NCI-H82 treated with DMSO at 0.1 percent for 48 hours (cell line): ENCODE data around the gene TMEM72.
A peak's percentile ranks its signal among the peaks of the same experiment; 100 is the strongest.

Source experiments
- DNase-seq: peaks from one replicate; lab custom pipeline; 2025; ENCODE audit not compliant: unreplicated experiment; lab: John Stamatoyannopoulos, UW

TMEM72 gene

DNA sequence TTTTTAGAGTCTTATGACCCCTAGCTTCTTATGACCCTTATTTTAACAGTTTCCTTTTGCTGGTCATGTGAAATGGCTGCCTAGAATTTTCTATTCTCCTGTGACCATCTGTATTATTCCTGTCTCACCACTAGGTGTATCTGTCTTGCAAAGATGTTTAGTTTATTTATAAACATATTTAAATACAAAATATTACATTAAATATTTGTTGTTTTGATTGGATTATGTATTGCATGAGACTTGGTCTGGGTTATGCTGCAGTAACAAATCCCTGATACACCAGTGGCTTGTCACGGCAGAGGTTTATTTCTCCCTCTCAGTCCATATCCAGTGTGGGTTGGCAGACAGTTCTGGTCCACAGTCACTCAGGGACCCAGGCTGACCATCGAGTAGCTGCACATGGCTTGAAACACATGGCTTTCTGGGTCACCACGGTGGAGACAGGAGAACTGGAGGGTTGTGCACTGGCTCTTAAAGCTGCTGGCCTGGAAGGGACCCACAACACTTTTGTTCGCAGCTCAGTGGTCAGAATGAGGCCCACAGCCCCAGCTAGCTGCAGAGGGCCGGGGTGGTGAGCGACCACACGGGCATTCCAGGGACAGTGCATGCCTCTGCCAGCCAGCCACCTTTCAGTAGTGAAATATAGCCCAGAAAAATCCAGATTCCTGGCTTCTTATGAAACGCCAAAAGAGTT, 55.8 kb downstream of the TMEM72 start:
- DNase-seq: no peak

DNA sequence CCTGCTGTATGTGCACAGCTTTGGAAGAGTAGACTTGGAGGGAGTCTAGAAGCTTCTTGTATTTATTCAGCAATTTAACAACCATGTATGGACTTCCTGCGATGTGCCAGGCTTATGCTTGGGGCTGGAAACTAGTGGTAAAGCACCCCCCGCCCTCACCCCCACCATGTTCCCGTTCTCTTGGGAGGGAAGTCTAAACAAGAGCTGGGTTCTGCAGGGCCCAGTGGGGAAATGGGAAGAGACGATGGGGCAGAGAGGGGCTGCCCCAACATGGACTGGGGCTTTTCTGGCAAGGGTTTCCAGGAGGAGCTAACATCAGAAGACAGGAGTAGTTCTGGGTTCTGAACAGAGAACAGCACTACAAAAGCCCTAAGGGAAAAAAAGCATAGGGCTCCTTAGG, 56.5 kb downstream of the TMEM72 start:
- DNase-seq: no peak

DNA sequence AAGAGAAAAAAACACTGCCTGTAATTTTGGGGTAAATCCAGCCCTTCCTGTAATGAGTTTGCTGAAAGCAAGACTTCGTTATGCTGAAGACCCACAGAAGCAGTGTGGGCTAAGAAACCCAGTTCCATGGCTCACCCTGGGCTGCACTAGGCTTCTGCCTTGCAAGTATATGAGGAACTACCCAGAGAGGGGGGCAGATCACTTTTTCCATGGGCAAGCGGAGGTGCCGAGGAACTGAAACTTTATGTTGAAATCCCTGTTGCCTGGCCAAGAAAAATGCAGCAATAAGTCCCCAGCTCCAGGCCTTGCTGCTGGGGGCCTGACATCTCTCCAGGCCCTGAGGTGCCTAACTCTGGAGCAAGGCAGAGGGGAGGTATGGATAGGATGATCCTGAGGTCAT, 57.0 kb downstream of the TMEM72 start:
- no peak for DNase-seq

DNA sequence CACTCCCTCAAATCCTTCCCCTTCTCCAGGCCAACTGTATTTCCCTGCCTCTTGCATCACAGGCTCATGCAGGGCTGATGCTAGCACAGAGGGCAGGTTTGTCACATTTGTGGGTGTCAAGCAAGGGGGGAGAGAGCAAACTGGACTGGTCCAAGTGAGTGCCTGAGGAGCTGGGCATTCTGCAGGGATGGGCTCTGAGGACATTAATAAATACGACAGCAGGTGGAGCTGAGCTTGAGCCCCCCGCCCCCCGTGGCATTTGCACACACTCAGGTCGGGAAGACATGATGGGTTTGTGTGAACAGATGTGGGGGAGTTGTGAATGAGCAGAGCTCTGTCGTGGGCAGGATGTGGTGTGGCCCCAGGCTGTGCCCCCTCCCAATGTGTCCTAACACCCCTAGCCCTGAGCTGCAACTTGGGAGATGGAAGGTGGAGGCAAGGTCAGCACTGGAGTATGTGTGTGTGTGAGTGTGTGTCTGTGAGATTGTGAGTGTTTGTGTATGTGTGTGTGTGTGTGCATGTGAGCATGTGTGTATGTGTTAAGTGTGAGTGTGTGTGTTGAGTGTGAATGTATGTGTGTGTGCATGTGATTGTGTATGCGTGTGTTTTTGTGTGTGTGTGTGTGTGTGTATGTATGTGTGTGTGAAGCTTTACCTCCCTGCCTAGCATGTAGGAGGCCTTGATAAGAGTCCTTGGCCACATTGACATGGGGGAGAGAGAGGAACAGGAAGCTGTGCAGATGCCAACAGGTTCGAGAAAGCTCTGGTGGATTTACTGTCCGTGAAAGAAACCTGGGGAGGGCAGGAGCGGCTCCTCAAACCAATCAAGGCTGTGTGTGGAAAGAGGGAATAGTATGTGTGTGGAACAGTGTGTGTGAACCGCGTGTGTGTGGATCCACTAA, 57.6 kb downstream of the TMEM72 start:
- DNase-seq: no peak

DNA sequence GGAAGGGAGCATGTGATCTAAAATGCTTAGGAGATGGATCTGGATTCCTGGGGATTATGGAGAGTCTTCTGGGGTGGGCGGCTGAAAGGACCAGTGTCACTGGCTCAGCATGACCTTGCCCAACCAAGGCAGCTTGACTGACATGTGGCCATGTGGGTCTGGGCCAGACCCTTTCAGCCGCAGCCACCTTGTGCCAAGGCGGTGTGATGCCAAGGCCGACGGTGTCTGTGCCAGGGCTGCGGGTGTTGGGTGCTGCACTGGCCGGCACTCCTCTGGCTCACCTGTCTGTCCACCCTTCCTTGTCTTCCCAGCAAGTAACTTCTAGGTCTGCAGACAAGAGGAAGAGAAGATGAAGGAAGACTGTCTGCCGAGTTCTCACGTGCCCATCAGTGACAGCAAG, 58.7 kb downstream of the TMEM72 start:
- DNase-seq: no peak

DNA sequence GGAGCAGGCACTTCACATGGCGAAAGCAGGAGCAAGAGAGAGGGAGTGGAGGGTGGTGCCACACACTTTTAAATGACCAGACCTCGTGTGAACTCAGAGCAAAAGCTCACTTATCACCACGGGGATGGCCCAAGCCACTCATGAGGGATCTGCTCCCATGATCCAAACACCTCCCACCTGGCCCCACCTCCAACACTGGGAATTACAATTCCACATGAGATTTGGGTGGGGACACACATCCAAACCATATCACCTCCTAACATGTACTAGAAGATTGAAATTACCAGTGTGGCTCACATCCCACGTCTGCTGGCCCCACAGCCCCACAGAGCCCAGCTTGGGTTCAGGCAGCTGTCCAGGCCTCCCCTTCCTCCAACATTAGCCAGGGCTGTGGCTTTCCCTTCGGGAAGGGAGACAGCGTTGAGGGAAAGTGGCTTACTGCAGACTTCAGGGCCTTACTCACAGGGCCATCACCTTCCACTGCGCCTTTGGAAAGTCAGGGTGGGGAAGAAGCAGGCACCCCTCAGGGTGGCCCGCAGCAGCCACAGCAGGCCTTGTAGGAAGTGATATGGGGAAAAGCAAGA, 59.8 kb downstream of the TMEM72 start:
- DNase-seq: no peak

DNA sequence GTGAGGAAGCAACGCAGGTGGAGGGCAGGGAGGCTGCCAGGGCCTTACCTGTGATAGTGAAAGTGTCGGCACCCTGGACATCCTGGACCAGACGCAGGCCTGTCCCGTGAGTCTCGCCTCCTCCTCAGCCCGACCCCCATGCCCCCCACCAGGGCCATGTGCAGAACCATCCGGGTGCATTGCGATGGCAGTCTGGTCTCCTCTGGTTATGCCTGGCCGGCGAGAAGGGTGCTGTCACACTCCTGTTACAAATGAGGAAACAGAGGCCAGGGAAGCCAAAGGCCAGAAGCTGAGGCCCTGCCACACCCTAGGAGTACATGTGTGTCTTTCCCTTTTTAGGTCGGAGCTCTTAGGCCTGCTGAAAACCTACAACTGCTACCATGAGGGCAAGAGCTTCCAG, 60.3 kb downstream of the TMEM72 start:
- DNase-seq: no peak

DNA sequence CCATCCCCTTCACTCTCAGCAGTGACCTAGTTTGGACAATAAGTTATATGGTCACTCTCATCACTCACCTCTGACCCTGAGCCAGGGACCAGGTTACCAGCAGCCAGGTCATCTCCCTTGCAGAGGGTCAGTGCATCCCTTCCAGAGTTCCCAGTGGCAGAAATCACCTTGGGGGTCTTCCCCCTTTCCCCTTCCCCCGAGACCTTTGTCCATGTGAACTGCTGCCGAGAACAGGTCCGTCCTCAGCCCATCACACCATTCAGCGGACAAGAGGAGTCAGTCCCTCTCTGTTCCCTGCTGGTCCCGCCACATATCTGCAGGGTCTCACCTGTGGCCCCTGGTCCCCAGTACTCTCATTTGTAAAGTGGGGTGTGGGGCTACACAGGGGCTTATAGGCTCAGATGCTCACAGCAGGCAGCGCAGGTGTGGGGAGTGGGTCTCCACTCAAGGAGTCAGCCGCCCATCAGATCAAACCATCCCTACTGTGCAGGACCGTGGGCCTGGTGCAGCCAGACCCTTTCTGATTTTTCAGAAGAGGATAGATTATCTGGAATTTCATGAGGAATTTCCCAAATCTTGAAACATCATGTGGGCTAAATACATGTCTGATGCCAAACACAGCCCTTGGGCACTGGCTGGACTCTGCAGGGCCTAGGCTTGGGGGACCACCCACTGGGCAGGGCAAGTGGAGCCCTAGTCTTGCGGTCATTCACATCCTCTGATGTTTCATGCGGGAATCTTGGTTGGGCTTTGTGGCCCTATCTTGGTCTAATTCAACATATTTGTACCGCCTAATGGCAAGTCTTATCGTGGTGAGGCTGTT, 61.0 kb downstream of the TMEM72 start:
- DNase-seq: no peak

DNA sequence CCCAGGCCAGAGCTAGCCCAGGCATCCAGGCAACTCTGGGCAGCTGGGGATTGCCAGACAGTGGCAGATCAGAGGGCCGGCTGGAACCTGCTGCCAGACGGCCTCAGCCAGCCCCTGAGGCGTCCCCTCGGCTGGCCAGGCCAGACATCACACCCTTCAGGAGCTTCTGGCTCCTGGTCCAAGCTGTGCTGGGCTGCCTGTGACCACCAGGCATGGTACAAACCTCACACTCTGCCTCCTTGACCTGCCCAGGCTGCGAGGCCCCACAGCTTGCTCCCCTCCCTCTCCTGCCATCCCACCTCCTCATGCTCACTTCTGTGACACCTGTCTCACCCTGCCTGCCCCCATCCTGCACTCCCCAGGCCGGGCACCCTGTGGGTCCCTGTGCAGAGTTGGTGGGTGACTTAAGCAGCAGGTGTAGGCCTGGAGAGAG, 61.8 kb downstream of the TMEM72 start:
- DNase-seq: no peak

DNA sequence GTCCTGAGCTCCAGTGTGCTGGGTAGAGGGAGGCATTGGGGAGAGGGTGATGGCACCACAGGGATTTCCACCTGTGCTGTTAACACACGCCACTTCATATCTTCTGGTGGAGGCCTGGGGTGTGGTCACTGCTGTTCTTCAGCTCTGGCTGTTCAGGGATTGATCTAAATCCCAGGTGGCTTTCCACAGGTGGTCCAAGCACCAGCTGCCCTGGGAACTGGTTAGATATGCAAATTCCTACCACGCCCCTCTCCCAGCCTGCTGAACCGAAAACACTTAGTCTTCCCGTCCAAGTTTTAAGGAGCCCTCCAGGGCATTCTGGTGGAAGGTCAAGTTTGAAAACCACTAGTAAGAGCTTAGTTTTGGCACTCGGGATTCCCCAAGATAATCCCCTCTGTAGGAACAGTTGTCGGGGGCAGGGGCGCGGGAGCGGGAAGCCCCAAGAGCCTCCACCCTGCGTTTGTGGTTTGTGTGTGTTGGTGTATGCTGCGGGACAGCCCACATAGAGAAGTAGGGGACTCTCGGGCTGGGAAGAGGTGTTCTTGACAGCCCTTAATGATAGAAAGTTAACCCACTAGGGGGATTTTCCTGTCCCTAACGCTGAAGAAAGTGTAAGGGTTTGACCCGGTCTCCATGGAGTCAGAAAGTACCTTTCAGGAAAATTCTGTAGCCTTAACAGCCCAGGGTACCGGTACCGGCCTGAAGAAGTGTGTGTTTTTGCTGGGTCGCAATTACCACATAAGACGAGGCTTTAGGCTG, 62.4 kb downstream of the TMEM72 start:
- DNase-seq: no peak

DNA sequence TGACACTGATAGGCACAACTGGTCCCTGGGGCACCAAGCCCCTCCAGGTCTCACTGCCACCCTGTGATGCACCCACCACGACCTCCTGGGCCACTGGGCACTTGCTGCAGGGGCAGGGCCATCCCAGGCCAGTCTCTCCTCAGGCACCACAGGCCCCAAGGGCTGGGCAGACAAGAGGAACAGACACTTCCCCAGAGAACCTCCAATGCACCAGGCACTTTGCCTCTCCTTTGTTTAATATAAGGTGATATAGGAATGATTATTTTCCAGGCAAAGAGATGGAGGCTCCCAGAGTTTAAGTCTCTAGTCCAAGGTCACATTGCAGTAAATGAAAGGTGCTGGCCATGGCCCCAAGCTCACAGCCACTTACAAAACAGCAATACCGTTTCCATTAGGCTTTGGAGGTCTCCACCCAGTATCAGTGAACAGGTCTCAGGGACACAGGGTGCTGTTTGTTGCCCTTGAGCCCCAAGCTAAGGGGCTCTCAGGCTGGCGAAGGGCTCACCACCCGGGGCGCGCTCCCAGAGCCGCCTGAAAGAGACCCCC, 63.0 kb downstream of the TMEM72 start:
- DNase-seq: no peak

DNA sequence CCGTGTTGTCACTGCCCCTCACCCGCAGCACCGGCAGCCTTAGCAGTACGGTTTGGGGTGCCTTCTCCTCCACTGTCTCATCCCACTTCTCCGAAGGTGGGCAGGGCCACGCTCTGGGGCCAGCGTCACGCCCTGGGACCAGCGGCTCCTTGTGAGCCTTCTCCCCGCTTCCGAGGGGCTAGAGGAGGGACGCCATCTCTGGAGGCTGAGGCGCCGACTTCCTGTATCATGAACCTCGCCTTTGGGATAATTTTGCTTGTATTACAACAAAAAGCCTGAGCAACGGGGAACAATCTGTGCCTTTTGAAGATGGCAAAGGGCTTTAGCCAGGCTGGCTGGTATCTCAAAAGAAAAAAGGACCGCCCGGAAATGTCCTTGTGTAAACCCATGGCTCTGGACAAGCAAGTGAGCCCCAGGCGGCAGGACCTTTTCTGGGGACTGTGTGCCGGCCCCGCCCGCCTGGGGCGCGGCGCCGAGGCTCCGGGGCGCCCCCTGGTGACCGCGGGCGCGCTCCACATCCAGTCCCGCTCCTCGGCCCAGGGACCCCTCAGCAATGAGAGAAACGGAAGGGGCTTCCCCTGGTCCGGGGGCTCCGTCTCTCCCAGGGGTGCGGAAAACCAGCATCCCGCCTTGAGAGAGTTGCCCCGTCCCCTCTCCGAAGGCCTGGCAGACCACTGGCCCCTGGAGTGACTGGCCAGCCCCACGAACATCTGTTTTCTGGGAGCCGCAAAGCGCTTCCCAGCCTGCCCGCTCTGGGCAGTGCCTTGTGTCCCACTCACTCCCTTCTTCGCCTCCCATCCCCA, 63.7 kb downstream of the TMEM72 start:
- no peak for DNase-seq

DNA sequence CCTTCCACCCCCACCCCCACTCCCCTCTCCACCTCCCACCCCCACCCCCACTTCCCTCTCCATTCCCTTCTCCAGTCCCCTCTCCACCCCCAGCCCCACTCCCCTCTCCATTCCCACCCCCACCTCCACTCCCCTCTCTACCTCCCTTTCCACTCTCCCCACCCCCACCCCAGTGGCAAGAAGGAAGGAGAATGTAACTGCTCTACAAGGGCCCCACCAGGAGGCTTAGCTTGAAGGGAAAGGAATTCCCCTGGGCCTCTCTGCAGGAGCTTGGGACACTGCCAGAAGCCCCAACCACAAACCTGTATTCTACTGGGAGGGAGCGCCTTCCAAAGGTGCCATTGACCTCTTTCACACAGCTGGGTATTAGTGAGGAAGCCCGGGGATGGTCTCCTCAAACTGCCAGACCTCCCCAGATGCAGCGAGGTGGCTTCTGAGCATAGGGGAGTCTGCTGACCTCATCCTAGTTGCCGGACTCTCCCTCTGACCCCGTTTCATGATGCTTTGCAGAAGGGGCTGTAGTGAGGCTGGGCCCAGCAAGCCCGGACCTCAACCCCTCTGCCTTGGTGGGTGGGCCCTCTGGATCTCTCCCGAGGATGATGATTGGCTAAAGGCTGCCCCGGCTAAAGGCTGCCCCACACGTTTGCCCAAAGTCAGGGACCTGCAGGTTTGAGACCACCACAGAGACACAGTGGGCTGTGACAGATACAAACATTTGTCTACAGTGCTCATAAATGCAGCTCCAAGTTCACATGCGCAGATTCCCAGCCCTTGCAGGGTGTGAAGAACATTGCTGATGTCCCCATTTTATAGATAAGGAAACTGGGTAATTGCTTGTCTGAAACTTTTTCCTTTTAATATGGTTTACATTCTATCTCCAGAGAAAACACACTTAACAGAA, 64.5 kb downstream of the TMEM72 start:
- DNase-seq: peak; percentile 50

DNA sequence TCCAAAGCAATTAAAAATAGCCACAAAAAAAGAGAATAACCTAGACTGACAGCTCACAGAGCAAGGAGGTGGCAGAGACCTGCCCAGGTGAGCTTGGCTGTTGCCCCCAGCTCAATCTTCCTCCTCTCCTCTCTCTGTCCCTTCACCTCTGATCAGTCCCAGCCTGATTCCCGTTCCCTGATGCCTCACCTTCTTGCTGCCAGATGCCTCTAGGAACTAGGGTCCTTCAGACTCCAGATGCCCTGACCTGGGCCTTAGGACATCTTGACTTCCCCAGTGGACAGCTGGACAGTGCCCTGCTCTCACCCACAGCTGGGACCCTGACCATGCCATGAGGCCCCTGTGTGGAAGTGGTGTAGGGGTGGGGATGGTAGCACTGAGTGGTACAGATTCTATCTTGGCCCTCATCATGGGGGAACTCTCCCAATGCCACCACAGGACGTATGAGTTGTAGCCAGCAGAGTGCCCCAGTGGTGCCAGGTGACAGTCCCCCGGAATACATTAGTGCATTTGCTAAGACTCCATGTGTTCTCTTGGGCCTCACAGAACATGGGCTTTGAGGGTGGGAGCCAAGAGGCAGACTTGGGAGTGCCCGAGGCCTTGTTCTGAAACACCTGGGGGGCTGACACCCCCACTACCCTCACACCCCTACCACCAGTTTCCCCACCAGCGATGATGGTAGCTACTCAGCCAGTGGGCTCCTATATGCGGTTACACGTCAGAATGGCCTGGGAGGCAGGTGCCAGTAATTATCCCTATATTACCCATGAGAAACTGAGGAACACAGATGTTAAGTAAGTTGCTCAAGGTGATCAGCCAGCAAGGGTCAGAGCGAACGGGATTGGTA, 65.4 kb downstream of the TMEM72 start:
- DNase-seq: no peak

DNA sequence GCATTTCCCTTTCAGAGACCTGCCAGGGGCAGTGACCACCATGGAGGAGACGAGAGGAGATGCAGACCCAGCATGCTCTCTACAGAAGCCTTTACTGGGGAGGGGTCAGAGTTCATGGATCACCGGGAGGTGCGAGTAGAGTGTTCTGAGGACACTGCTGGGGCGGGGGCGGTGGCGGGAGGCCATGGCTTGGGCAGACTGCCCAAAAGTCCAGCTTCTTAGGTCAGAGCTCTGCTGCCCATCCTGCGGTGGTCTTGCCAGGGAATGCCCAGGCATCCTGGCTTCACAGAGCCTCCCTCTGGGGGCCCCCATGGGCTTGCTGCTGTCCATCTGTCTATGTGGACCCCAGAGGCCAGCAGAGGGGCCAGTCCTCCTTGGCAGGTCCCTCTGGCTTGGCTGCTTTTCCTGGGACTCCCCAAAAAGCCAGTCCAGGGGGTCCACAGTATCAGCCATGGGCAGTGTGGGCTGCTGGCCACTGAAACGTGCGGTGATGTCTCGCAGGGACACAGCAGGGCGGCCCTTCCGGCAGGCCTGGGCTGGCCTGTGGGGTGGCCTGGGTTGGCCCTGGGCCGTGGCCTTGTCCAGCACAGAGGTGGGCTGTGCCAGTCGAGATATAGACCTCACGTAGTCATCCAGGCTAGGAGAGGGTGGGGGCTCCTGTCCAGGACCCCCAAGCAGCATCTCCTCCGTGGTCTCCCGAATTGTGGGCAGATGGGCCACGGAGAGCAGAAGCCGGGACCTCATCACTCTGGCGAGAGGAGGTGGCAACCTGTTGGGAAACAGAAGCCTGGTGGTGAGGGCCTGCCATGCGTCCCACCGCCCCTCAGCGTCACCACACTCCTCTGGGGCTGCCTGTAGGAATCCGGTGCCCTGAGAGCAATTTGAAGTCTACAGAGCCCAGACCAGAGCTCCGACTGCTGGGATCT, 66.4 kb downstream of the TMEM72 start:
- DNase-seq: no peak

DNA sequence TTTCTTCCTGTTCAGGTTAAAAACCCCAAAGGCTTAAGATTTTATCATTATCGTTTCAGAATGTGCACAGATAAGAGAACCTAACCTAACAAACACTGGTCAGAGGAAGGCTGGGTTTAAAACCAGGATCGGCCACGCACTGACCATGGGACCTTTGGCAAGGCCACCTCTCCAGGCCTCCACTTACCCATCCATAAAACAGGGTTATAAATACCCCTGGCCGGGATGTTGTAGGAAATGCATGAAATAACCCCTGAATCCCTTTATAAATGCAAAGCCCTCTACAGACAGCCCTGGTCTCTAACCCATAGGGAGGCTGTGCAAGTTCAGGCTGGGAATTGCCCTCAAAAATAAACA, 67.1 kb downstream of the TMEM72 start:
- DNase-seq: no peak
